Lower leg skin (tissue), 3 donors: ENCODE data around the gene CHAC2.

Experiments
- POLR2A ChIP-seq, 2 donors: fragments of 450-650 bp; IDR thresholded peaks; one replicate each; pipeline ENCODE4 v1.6.1; 2016 to 2017; ENCODE audit warnings: antibody characterized with exemption in 2 of 2, mild to moderate bottlenecking in 1 of 2, moderate library complexity in 1 of 2
- TF ChIP-seq, protein P1 (sequence below), 3 donors: fragments of 450-650 bp; IDR thresholded peaks; one replicate each; pipeline ENCODE4 v1.5.1; 2016; ENCODE audit warnings: antibody characterized with exemption in 3 of 3, mild to moderate bottlenecking in 3 of 3, moderate library complexity in 2 of 3

DNA sequence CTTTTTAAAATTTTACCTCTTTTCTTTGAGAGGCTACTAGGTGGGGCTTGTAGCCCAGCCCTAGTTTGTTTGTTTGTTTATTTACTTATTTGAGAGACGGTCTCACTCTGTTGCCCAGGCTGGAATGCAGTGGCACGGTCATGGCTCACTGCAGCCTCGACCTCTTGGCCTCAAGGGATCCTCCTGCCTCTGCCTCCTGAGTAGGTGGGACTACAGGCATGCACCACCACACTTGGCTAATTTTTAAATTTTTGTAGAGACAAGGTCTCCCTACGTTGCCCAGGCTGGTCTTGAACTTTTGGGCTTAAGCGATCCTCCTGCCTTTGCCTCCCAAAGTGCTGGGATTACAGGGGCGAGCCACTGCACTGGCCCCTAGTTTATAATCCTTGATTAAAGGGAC lies 54.2 kb downstream of the CHAC2 start:
- no peak for TF ChIP-seq POLR2A (IDR thresholded peaks at IDR 0.05)
- TF ChIP-seq, protein P1, sequence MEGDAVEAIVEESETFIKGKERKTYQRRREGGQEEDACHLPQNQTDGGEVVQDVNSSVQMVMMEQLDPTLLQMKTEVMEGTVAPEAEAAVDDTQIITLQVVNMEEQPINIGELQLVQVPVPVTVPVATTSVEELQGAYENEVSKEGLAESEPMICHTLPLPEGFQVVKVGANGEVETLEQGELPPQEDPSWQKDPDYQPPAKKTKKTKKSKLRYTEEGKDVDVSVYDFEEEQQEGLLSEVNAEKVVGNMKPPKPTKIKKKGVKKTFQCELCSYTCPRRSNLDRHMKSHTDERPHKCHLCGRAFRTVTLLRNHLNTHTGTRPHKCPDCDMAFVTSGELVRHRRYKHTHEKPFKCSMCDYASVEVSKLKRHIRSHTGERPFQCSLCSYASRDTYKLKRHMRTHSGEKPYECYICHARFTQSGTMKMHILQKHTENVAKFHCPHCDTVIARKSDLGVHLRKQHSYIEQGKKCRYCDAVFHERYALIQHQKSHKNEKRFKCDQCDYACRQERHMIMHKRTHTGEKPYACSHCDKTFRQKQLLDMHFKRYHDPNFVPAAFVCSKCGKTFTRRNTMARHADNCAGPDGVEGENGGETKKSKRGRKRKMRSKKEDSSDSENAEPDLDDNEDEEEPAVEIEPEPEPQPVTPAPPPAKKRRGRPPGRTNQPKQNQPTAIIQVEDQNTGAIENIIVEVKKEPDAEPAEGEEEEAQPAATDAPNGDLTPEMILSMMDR (IDR thresholded peaks at IDR 0.05), result no peak
